GM08714 (cell line): ENCODE results near the gene GJC2.

Source experiments
- H3K4me3 ChIP-seq: fragments of 200-500 bp; sonication (Bioruptor generic); 2 replicates; pipeline ENCODE4 v1.5.1; 2014; ENCODE audit warnings: mild to moderate bottlenecking, low read length, inconsistent platforms
- ZNF274 ChIP-seq: IDR thresholded peaks from 2 replicates; pipeline ENCODE4 v1.6.1; 2012; ENCODE audit warnings: mild to moderate bottlenecking, low read depth, low read length

The GJC2 gene

GRCh38 chr1:228146417-228147150 is 3.1 kb upstream of the GJC2 start:
- no peak overlapping the region for H3K4me3 ChIP-seq
- no peak for TF ChIP-seq ZNF274

- TF ChIP-seq ZNF274 = no peak
- no peak overlapping the region for H3K4me3 ChIP-seq
Measured at GRCh38 chr1:228147151-228147693, 2.5 kb upstream of the GJC2 start.

DNA sequence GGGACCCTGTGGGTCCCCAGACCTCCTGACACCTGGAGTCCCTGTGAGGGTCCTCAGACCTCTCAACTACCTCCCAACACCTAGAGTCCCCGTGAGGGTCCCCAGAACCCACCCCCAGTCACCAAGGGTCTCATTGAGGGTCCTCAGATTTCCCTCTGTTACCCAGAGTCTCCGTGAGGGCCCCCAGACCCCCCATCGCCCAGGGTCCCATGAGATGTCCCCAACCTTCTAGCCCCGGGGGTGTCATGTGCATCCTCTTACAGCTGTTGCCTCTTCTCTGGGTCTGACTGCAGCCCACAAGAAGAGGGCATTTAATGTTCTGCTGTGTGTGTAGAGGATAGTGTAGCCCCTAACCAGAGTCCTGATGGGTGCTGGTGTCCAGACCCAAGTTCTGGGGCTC is 2.0 kb upstream of the GJC2 start:
- TF ChIP-seq ZNF274 = no peak
- H3K4me3 ChIP-seq = no peak overlapping the region

- H3K4me3 ChIP-seq = no peak overlapping the region
- no peak for TF ChIP-seq ZNF274
Measured at GRCh38 chr1:228148196-228148861, 1.4 kb upstream of the GJC2 start.

DNA sequence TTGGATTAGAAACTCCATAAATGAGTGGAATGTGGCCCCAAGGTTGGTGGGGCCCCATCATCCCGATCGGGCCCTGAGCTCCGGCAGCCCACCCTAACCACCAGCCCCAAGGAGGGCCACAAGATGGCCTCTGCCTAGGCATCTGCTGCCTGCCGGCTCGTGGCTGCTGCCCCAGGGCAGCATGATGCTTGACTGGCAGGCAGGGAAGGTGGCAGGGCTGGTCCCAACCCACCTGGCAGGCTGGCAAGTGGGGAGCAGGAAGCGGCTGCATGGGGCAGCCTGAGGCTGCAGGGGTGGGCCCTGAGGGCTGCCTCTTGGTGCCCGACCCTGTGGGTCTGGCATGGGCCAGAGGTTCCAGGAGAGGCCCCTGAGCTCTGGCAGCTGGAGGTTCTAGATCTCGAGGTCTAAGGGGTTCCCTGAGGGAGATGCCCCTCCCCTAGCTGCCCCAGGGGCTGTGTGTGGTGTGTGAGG is 760 bp upstream of the GJC2 start:
- no peak for TF ChIP-seq ZNF274

DNA sequence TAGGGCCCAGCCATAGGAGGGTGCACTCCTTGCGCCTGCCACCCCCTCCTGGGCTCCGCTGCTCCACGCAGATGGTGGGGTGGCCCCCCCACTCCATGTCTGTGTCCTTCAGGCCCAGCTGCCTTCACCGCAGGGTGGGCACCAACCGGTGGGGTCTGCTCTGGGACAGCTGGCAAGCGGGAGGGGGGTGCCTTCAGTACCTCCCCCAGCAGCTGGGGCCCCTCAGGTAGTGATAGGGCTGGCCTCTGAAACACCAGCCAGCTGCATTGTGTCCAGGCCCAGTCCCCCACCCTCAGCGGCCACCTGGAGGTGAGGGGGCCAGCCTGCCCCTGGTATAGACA is 360 bp downstream of the GJC2 start:
- no peak for TF ChIP-seq ZNF274
- no peak overlapping the region for H3K4me3 ChIP-seq

More for the DNA sequence above, 760 bp upstream of the GJC2 start:
- H3K4me3 ChIP-seq = no peak overlapping the region

DNA sequence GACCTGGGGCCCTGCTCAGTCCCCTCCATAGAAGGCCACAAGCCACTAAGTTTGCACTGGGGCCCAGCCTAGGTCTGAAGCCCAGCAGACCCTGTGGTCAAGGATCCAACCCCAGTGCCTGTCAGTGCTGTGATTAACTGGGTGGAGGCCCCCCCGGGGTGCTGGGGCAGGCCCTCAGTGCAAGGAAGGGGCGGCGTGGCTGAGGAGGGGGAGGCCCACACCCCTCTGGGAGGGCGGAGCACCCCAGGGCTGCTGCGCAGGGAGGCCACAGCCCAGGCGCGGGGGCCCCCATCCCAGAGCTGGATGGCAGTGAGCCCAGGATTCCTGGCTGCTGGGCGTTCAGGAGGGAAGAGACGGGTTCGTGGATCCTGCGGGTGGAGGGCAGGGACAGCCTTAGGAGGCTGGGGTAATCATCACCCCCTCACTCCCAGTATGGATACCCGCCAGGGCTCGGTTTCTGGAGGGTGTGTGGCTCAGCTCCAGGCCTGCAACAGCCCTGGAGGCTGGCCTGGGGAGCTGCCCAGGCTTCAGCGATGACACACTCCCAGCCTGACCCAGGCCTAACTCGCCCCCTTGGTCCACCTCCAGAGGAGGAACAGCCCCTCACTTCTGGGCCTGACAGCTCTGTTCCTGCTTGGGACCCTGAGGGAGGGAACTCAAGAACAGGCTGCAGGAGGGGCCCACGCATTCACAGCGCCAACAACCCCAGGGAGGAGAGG is 890 bp downstream of the GJC2 start:
- no peak for TF ChIP-seq ZNF274
- H3K4me3 ChIP-seq = no peak overlapping the region

DNA sequence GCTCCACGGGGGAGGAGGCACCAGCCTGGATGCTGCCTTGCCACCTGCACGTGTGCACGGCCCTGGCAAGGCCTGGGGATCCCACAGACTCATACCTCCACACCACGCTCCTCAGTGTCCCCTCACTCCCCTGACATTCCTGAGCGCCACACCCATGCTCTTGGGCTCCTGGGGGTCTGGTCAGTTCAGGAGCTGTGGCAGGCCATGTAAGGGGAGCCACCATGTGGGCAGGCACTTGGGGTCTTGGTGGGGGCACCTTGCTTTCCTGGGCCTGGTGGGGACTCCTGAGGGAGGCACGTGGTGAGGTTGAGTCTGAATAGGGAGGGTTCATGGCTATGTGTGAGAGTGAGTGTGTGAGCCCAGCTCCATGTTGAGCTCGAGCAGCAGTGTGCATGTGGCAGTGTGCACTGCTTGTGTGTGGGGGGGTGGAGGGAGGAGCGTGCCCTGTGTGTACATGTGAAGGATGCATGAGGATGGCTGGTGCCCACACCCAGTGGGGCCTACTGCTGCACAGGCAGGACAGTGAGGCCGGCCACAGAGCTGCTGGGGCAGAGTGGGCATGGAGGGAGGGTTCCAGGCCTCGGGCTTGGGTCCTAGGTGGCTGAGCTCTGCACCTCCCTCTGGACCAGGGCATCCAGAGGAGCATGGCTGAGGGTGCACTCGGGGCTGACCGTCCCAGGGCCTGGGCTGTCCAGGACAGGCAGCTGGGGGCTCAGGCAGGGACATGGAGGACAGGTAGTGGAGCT is 1.6 kb downstream of the GJC2 start:
- H3K4me3 ChIP-seq = no peak overlapping the region
- no peak for TF ChIP-seq ZNF274

DNA sequence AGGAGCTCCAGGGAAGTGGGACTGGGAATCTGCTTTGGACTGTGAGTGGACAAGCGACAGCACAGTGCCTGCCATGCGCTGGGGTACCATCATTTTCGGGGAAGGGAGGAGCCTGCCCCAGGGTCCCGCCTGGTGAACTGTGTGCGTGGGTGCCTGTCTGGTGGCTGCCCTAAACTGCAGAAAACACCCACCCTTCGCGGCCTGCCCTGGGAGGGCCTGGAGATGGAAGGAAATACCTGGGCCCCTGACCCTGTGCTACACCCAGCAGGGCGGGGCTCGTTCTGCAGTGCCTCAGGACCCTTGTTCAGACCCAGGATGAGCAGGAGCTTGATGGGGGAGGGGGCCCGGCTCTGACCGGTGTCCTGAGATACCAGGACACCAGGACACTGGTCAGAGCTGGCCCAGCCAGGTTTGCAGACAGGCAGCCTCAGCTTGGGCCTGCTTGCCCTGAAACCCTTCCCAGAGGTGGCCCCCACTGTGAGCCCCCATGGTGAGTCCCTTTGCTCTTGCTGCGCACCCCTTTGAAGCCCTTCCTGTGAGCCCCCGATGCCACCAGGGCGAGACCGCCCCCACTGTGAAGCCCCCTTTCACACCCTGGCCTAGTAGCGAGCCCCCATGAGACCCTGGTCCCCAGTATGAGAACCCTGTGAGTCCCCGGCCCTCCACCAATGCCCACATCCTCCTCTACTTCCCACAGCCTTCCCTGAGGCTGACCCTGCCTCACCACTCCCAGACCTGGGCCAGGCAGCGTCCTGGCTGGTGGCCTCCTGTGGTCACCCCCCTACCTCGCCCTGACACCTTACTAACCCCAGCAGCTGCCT is 2.6 kb downstream of the GJC2 start:
- no peak for TF ChIP-seq ZNF274
- no peak overlapping the region for H3K4me3 ChIP-seq

GRCh38 chr1:228152918-228153258 is 3.2 kb downstream of the GJC2 start:
- H3K4me3 ChIP-seq = no peak overlapping the region
- TF ChIP-seq ZNF274 = no peak

GRCh38 chr1:228154021-228154669 is 4.4 kb downstream of the GJC2 start:
- H3K4me3 ChIP-seq = no peak overlapping the region
- no peak for TF ChIP-seq ZNF274

GRCh38 chr1:228154670-228155571 is 5.2 kb downstream of the GJC2 start:
- TF ChIP-seq ZNF274 = no peak

More at GRCh38 chr1:228154670-228155571, 5.2 kb downstream of the GJC2 start:
- H3K4me3 ChIP-seq = no peak overlapping the region
